ENCODE results near the gene RNPEPL1. TPM values are rescaled to one million over a fixed set of nuclear protein-coding genes. Genes with fewer than 3 reads are reported as not detected.
A peak's percentile ranks its signal among the peaks of the same experiment; 100 is the strongest.

The RNPEPL1 gene
- total and polyA plus RNA-seq, 10 of the 15 experiments (the other 5 are each of a cell fraction or from before 2014, with no cell fraction given): 0.24 to 49.5 (median 6.8) TPM

DNA sequence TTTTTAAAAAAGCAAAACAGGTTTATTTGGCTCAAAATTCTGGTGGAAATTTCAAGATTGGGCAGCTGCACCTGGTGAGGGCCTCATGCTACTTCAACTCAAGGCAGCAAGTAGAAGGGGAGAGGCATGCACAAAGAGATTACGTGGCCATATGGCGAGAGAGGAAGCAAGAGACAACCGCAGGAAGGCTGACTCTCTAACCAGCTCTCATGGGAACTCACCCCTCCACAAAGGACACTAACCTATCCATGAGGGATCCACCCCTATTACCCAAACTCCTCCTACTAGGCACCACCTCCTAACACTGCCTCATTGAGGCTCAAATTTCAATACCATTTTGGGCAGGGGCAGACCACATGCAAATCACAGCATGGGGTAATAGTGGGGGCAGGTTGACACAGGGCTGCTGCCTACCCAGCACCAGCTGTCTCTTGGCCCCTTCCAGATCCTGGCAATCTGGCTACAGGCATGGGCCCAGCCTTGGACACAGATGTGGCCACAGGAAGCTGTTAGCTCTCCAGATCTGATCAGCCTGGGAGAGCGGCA lies 16.3 kb downstream of the RNPEPL1 start (continued):
- TF ChIP-seq, protein P1, sequence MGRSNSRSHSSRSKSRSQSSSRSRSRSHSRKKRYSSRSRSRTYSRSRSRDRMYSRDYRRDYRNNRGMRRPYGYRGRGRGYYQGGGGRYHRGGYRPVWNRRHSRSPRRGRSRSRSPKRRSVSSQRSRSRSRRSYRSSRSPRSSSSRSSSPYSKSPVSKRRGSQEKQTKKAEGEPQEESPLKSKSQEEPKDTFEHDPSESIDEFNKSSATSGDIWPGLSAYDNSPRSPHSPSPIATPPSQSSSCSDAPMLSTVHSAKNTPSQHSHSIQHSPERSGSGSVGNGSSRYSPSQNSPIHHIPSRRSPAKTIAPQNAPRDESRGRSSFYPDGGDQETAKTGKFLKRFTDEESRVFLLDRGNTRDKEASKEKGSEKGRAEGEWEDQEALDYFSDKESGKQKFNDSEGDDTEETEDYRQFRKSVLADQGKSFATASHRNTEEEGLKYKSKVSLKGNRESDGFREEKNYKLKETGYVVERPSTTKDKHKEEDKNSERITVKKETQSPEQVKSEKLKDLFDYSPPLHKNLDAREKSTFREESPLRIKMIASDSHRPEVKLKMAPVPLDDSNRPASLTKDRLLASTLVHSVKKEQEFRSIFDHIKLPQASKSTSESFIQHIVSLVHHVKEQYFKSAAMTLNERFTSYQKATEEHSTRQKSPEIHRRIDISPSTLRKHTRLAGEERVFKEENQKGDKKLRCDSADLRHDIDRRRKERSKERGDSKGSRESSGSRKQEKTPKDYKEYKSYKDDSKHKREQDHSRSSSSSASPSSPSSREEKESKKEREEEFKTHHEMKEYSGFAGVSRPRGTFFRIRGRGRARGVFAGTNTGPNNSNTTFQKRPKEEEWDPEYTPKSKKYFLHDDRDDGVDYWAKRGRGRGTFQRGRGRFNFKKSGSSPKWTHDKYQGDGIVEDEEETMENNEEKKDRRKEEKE (IDR thresholded peaks at IDR 0.05): no peak
- TF ChIP-seq SIX5 (IDR thresholded peaks at IDR 0.05; ENCODE audit: low read depth, low read length, severe bottlenecking) (peak; percentile 22), HDAC2 (IDR thresholded peaks at IDR 0.05) (no peak), NBN (IDR thresholded peaks at IDR 0.05) (0 out of 2 replicates have a peak, but pooled peaks have one; percentile 87), NR2C2 (IDR thresholded peaks at IDR 0.05; ENCODE audit: borderline replicate concordance, control insufficient read depth, insufficient read length, low read depth) (no peak), ZBED1 (IDR thresholded peaks at IDR 0.05; ENCODE audit: borderline replicate concordance) (0 out of 2 replicates have a peak, but pooled peaks have one; percentile 1), TCF3 (IDR thresholded peaks at IDR 0.05; ENCODE audit: borderline replicate concordance, insufficient read depth, low read depth, low read length) (0 out of 2 replicates have a peak, but pooled peaks have one; percentile 16), IKZF2 (IDR thresholded peaks at IDR 0.05) (peak; percentile 68 to 74; a peak in 3 of 4 replicates), RUNX3 (IDR thresholded peaks at IDR 0.05; ENCODE audit: low read length) (peak; percentile 91), EZH2 (IDR thresholded peaks at IDR 0.05; ENCODE audit: borderline replicate concordance, control insufficient read depth, low read depth, low read length) (no peak), KAT2A (conservative IDR thresholded peaks at IDR 0.05; ENCODE audit: control insufficient read depth, low read depth, low read length) (no peak), LARP7 (IDR thresholded peaks at IDR 0.05) (no peak), CBFB (IDR thresholded peaks at IDR 0.05; ENCODE audit: low read depth) (peak; percentile 69; the same call in 1 of the 2 replicates), YBX1 (IDR thresholded peaks at IDR 0.05) (no peak), ZNF274 (IDR thresholded peaks at IDR 0.05; ENCODE audit: insufficient read depth, insufficient read length) (no peak), YY1 (IDR thresholded peaks at IDR 0.05; ENCODE audit: low read depth, low read length) (peak; percentile 17; the same call in 1 of the 2 replicates)
- TF ChIP-seq, protein P2, sequence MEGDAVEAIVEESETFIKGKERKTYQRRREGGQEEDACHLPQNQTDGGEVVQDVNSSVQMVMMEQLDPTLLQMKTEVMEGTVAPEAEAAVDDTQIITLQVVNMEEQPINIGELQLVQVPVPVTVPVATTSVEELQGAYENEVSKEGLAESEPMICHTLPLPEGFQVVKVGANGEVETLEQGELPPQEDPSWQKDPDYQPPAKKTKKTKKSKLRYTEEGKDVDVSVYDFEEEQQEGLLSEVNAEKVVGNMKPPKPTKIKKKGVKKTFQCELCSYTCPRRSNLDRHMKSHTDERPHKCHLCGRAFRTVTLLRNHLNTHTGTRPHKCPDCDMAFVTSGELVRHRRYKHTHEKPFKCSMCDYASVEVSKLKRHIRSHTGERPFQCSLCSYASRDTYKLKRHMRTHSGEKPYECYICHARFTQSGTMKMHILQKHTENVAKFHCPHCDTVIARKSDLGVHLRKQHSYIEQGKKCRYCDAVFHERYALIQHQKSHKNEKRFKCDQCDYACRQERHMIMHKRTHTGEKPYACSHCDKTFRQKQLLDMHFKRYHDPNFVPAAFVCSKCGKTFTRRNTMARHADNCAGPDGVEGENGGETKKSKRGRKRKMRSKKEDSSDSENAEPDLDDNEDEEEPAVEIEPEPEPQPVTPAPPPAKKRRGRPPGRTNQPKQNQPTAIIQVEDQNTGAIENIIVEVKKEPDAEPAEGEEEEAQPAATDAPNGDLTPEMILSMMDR (IDR thresholded peaks at IDR 0.05 in 2 of 3, conservative IDR thresholded peaks at IDR 0.05 in 1 of 3; ENCODE audit: control insufficient read depth in 2 of 3, extremely low read depth in 1 of 3, insufficient read depth in 1 of 3, low read depth in 3 of 3, low read length in 3 of 3): no peak
- TF ChIP-seq, protein P3, sequence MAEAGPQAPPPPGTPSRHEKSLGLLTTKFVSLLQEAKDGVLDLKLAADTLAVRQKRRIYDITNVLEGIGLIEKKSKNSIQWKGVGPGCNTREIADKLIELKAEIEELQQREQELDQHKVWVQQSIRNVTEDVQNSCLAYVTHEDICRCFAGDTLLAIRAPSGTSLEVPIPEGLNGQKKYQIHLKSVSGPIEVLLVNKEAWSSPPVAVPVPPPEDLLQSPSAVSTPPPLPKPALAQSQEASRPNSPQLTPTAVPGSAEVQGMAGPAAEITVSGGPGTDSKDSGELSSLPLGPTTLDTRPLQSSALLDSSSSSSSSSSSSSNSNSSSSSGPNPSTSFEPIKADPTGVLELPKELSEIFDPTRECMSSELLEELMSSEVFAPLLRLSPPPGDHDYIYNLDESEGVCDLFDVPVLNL (IDR thresholded peaks at IDR 0.05; ENCODE audit: low read depth, low read length): no peak
- TF ChIP-seq, protein P4, sequence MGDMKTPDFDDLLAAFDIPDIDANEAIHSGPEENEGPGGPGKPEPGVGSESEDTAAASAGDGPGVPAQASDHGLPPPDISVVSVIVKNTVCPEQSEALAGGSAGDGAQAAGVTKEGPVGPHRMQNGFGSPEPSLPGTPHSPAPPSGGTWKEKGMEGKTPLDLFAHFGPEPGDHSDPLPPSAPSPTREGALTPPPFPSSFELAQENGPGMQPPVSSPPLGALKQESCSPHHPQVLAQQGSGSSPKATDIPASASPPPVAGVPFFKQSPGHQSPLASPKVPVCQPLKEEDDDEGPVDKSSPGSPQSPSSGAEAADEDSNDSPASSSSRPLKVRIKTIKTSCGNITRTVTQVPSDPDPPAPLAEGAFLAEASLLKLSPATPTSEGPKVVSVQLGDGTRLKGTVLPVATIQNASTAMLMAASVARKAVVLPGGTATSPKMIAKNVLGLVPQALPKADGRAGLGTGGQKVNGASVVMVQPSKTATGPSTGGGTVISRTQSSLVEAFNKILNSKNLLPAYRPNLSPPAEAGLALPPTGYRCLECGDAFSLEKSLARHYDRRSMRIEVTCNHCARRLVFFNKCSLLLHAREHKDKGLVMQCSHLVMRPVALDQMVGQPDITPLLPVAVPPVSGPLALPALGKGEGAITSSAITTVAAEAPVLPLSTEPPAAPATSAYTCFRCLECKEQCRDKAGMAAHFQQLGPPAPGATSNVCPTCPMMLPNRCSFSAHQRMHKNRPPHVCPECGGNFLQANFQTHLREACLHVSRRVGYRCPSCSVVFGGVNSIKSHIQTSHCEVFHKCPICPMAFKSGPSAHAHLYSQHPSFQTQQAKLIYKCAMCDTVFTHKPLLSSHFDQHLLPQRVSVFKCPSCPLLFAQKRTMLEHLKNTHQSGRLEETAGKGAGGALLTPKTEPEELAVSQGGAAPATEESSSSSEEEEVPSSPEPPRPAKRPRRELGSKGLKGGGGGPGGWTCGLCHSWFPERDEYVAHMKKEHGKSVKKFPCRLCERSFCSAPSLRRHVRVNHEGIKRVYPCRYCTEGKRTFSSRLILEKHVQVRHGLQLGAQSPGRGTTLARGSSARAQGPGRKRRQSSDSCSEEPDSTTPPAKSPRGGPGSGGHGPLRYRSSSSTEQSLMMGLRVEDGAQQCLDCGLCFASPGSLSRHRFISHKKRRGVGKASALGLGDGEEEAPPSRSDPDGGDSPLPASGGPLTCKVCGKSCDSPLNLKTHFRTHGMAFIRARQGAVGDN (IDR thresholded peaks at IDR 0.05): peak; percentile 96
- TF ChIP-seq, protein P5, sequence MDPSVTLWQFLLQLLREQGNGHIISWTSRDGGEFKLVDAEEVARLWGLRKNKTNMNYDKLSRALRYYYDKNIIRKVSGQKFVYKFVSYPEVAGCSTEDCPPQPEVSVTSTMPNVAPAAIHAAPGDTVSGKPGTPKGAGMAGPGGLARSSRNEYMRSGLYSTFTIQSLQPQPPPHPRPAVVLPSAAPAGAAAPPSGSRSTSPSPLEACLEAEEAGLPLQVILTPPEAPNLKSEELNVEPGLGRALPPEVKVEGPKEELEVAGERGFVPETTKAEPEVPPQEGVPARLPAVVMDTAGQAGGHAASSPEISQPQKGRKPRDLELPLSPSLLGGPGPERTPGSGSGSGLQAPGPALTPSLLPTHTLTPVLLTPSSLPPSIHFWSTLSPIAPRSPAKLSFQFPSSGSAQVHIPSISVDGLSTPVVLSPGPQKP (IDR thresholded peaks at IDR 0.05; ENCODE audit: low read depth, low read length): no peak

Data from GM12878 (cell line).